HG03520 (cell line): ENCODE measurements around the gene RCVRN.
"Not testable (repeated sequence)": the region's sequence is repeated elsewhere in the genome, so short reads cannot be mapped to it uniquely, and the experiment has no call there.

Experiments used
- ATAC-seq: cut with Tn5 transposase; IDR thresholded peaks from one replicate; pipeline ENCODE4 v1.9.1; 2021; ENCODE audit warnings: mild to moderate bottlenecking, moderate library complexity; ENCODE audit not compliant: unreplicated experiment

Gene RCVRN

GRCh38 chr17:9922012-9922848 is 17.2 kb upstream of the RCVRN start:
- no peak for ATAC-seq

GRCh38 chr17:9921216-9921615 is 16.1 kb upstream of the RCVRN start:
- ATAC-seq: not testable (repeated sequence)

GRCh38 chr17:9918804-9919352 is 13.8 kb upstream of the RCVRN start:
- no peak for ATAC-seq

- no peak for ATAC-seq
Observed at GRCh38 chr17:9918352-9918751, 13.3 kb upstream of the RCVRN start.

- ATAC-seq: no peak
Observed at GRCh38 chr17:9917801-9918200, 12.7 kb upstream of the RCVRN start.

- no peak for ATAC-seq
Observed at GRCh38 chr17:9917131-9917530, 12.1 kb upstream of the RCVRN start.

GRCh38 chr17:9916108-9916507 is 11.0 kb upstream of the RCVRN start:
- ATAC-seq: no peak

- no peak for ATAC-seq
Observed at GRCh38 chr17:9913476-9913875, 8.4 kb upstream of the RCVRN start.

GRCh38 chr17:9912121-9913099 is 7.3 kb upstream of the RCVRN start:
- ATAC-seq: no peak

- ATAC-seq: no peak
Observed at GRCh38 chr17:9911089-9911488, 6.0 kb upstream of the RCVRN start.

GRCh38 chr17:9908649-9909042 is 3.6 kb upstream of the RCVRN start:
- ATAC-seq: no peak

GRCh38 chr17:9907883-9908648 is 3.0 kb upstream of the RCVRN start:
- no peak for ATAC-seq

GRCh38 chr17:9907131-9907530 is 2.1 kb upstream of the RCVRN start:
- ATAC-seq: no peak

- ATAC-seq: no peak
Observed at GRCh38 chr17:9906616-9907015, 1.5 kb upstream of the RCVRN start.

GRCh38 chr17:9905902-9906301 is 831 bp upstream of the RCVRN start:
- ATAC-seq: no peak

GRCh38 chr17:9904277-9905077 is 594 bp downstream of the RCVRN start:
- ATAC-seq: no peak

GRCh38 chr17:9902120-9902519 is 3.0 kb downstream of the RCVRN start:
- no peak for ATAC-seq

- no peak for ATAC-seq
Observed at GRCh38 chr17:9900784-9901183, 4.3 kb downstream of the RCVRN start.

- ATAC-seq: no peak
Observed at GRCh38 chr17:9900044-9900594, 5.0 kb downstream of the RCVRN start.
